CD8-positive, alpha-beta memory T cell (primary cell): ENCODE measurements around the gene SLC43A2. TPM values are rescaled to one million over a fixed set of nuclear protein-coding genes. Genes with fewer than 3 reads are reported as not detected.
A peak's percentile ranks its signal among the peaks of the same experiment; 100 is the strongest.

ENCODE experiments used
- CTCF ChIA-PET: fragments of 350-600 bp; sonication (Branson Sonifier 250); formaldehyde crosslinking; loops from one replicate; lab custom pipeline; 2021; ENCODE audit warnings: antibody characterized with exemption; lab: Charles Lee
- POLR2A ChIA-PET: fragments of 350-600 bp; sonication (Branson Sonifier 250); formaldehyde crosslinking; loops from one replicate; lab custom pipeline; 2021; ENCODE audit warnings: antibody characterized with exemption; lab: Charles Lee
- DNase-seq, 5 donors: peaks; one replicate each; pipeline versions ENCODE4 v3.0.0 to v3.0.0-alpha.2; 2020 to 2022; ENCODE audit warnings: mixed read lengths in 1 of 5
- H3K27ac ChIP-seq: one replicate; pipeline ENCODE4 v1.7.0; 2013; ENCODE audit warnings: low read depth, mild to moderate bottlenecking, low read length, moderate library complexity
- H3K27me3 ChIP-seq: 2 replicates; pipeline ENCODE4 v1.7.0; 2013; ENCODE audit warnings: low read length, mild to moderate bottlenecking; ENCODE audit not compliant: insufficient read depth, poor library complexity, severe bottlenecking
- H3K36me3 ChIP-seq: 2 replicates; pipeline ENCODE4 v1.7.0; 2013; ENCODE audit warnings: mild to moderate bottlenecking, low read length, moderate library complexity; ENCODE audit not compliant: insufficient read depth
- H3K4me1 ChIP-seq: 2 replicates; pipeline ENCODE4 v1.7.0; 2013; ENCODE audit warnings: mild to moderate bottlenecking, low read length, moderate library complexity; ENCODE audit not compliant: insufficient read depth
- H3K4me3 ChIP-seq: 2 replicates; pipeline ENCODE4 v1.7.0; 2013; ENCODE audit warnings: mild to moderate bottlenecking, low read length
- H3K9me3 ChIP-seq: 2 replicates; pipeline ENCODE4 v1.7.0; 2013; ENCODE audit warnings: mild to moderate bottlenecking, low read length
- H3K27ac Mint-ChIP-seq, 8 donors: one replicate each; pipeline ENCODE4 v1.8.0; 2020 to 2021; ENCODE audit warnings: mixed read lengths in 8 of 8, mild to moderate bottlenecking in 6 of 8, inconsistent platforms in 3 of 8, moderate library complexity in 3 of 8
- H3K27me3 Mint-ChIP-seq, 2 donors: one replicate each; pipeline ENCODE4 v1.8.0; 2020 to 2021; ENCODE audit warnings: mixed read lengths in 2 of 2, mild to moderate bottlenecking in 1 of 2, moderate library complexity in 1 of 2
- H3K36me3 Mint-ChIP-seq, 3 donors: one replicate each; pipeline ENCODE4 v1.8.0; 2020 to 2021; ENCODE audit warnings: mixed read lengths in 3 of 3, inconsistent platforms in 1 of 3, mild to moderate bottlenecking in 1 of 3
- H3K4me1 Mint-ChIP-seq, 3 donors: one replicate each; pipeline ENCODE4 v1.8.0; 2020 to 2021; ENCODE audit warnings: mixed read lengths in 3 of 3, inconsistent platforms in 1 of 3, mild to moderate bottlenecking in 1 of 3
- H3K4me3 Mint-ChIP-seq, 7 donors: one replicate each; pipeline ENCODE4 v1.8.0; 2020 to 2021; ENCODE audit warnings: mixed read lengths in 7 of 7, mild to moderate bottlenecking in 6 of 7, moderate library complexity in 4 of 7, inconsistent platforms in 2 of 7
- H3K9me3 Mint-ChIP-seq, 5 donors: one replicate each; pipeline ENCODE4 v1.8.0; 2020 to 2022; ENCODE audit warnings: mixed read lengths in 5 of 5, mild to moderate bottlenecking in 3 of 5, moderate library complexity in 2 of 5, inconsistent platforms in 1 of 5
- polyA plus RNA-seq: library from polyadenylated mRNA; unstranded; fragments of 300-500 nt; fragmentation: Illumina TruSeq; gene quantifications from one replicate; pipeline ENCODE4 v1.2.3, GENCODE V29; 2021
- total RNA-seq, 2 experiments: library from RNA; stranded (reverse); gene quantifications; one replicate each; pipeline ENCODE4 v1.2.3, GENCODE V29; 2021

SLC43A2 gene
- total and polyA plus RNA-seq, 3 experiments from 2014 or later, result 1.6 to 10.2 (median 9.0) TPM

- Histone ChIP-seq H3K27ac (peak overlapping the region; percentile 16), H3K36me3 (no peaks in the 10 kb centered on the region), H3K4me3 (peak overlapping the region; percentile 55), H3K9me3 (no peaks in the 10 kb centered on the region), H3K4me1 (peaks cover 22% of the 10 kb centered on the region), H3K27me3 (no peaks in the 10 kb centered on the region)
- peak overlapping the region in 7 of 8 donors; percentile 59 to 88 (median 84) for H3K27ac Mint-ChIP-seq
- H3K9me3 Mint-ChIP-seq, result no peaks in the 10 kb centered on the region
- CTCF ChIA-PET, result interaction anchor here (1.0 to 1.1 kb wide), 3 partner anchors 20 to 196 kb away, joined by 3 read pairs; no protein-coding TSS in a partner anchor
- H3K4me1 Mint-ChIP-seq, result peaks cover 37 to 59% (median 38%) of the 10 kb centered on the region in 3 donors
- peak overlapping the region; percentile 78 to 91 (median 84) for H3K4me3 Mint-ChIP-seq
- peaks cover 0 to 4% of the 10 kb centered on the region in 2 donors for H3K27me3 Mint-ChIP-seq
- peaks cover 0 to 11% (median 4%) of the 10 kb centered on the region in 3 donors for H3K36me3 Mint-ChIP-seq
- peak in 4 of 5 donors; percentile 19 to 45 (median 24) for DNase-seq
- POLR2A ChIA-PET, result no interaction called here
Observed at GRCh38 chr17:1561420-1562175, 67.0 kb downstream of the SLC43A2 start.

DNA sequence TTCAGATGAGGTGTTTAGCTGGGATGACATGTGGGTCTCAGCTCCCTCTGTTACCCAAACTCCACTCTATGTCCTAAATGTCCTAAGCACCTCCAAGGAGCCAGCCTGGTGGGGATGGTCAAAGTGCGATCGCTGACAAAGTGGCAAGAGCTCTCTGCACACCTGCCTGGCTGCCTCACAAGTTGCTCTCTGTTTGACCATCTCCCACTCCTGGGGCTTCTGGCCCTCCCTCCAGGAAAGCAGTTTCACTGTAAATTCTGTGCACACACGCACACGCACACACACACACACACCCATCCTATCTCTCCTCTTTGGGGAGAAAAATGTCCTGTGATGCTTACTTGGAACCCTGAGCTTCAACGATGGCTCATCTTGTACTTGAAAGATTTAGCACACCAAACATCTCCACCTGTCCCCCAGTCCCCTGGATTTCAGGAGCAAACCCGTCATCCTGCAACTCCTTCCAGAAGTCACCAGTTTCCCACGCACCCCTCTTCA is 67.7 kb downstream of the SLC43A2 start:
- Histone ChIP-seq H3K9me3 (no peaks in the 10 kb centered on the region), H3K27ac (no peak overlapping the region), H3K36me3 (no peaks in the 10 kb centered on the region), H3K4me3 (peak overlapping the region; percentile 55), H3K4me1 (peaks cover 18% of the 10 kb centered on the region), H3K27me3 (no peaks in the 10 kb centered on the region)
- DNase-seq, result no peak
- ChIA-PET POLR2A (no interaction called here), CTCF (interaction anchor here (1.0 to 1.1 kb wide), 3 partner anchors 20 to 196 kb away, joined by 3 read pairs; no protein-coding TSS in a partner anchor)
- H3K27ac Mint-ChIP-seq, result peak overlapping the region in 7 of 8 donors; percentile 59 to 88 (median 84)
- H3K36me3 Mint-ChIP-seq, result peaks cover 0 to 18% (median 6%) of the 10 kb centered on the region in 3 donors
- H3K27me3 Mint-ChIP-seq, result peaks cover 0 to 4% of the 10 kb centered on the region in 2 donors
- H3K4me1 Mint-ChIP-seq, result peaks cover 39 to 61% (median 40%) of the 10 kb centered on the region in 3 donors
- no peaks in the 10 kb centered on the region for H3K9me3 Mint-ChIP-seq
- peak overlapping the region; percentile 78 to 91 (median 84) for H3K4me3 Mint-ChIP-seq

DNA sequence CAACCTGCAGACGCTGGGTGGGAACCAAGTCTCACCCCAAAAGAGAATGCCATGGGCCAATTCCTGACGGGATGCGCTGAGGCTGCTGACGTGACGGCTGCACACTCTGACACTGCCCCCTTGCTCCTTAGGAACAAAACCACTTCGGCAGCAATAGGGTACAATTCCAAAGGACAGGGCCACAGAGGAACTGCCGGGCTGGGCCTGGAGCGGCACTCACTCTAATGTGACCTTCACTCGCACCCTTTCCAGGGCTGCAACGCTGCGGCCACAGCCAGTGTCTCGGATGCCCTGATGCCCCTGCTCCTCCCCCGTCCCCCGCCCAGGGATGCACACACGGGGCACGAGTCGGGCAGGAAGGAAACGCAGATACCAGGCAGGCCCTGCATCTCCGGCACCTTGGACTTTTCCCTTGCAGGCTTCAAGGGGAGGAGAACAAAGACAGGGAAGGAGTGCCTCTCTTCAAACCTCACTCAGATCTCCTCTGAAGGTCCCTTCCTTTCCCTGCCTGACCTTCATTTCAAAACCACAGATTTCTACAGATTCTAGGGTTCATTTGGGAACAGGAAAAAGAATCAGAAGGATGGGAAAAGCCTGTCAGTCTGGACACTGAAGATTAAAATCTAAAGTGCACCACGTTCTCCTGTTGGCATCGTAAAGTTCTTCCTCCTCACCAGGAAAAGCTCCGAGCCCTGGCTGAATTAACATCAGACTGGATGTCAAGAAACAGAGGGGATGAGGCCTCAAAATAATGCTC is 68.4 kb downstream of the SLC43A2 start:
- H3K36me3 Mint-ChIP-seq, result peaks cover 0 to 24% (median 6%) of the 10 kb centered on the region in 3 donors
- CTCF ChIA-PET, result no interaction called here
- Histone ChIP-seq H3K4me3 (no peak overlapping the region), H3K9me3 (no peaks in the 10 kb centered on the region), H3K36me3 (no peaks in the 10 kb centered on the region), H3K27ac (no peak overlapping the region), H3K27me3 (no peaks in the 10 kb centered on the region), H3K4me1 (peaks cover 18% of the 10 kb centered on the region)
- DNase-seq, result no peak
- H3K27ac Mint-ChIP-seq, result peak overlapping the region in 4 of 8 donors; percentile 14 to 88 (median 85)
- H3K4me3 Mint-ChIP-seq, result peak overlapping the region in 5 of 7 donors; percentile 62 to 82 (median 78)
- peaks cover 0 to 4% of the 10 kb centered on the region in 2 donors for H3K27me3 Mint-ChIP-seq
- no peaks in the 10 kb centered on the region for H3K9me3 Mint-ChIP-seq
- POLR2A ChIA-PET, result no interaction called here
- peaks cover 35 to 59% (median 36%) of the 10 kb centered on the region in 3 donors for H3K4me1 Mint-ChIP-seq

- no peak overlapping the region for H3K27ac ChIP-seq
- H3K36me3 ChIP-seq, result no peaks in the 10 kb centered on the region
- ChIA-PET POLR2A (no interaction called here), CTCF (interaction anchor here (1.0 to 1.3 kb wide), 2 partner anchors 10 to 70 kb away, joined by 3 read pairs; no protein-coding TSS in a partner anchor)
- H3K9me3 ChIP-seq, result no peaks in the 10 kb centered on the region
- no peaks in the 10 kb centered on the region for H3K9me3 Mint-ChIP-seq
- H3K27me3 ChIP-seq, result no peaks in the 10 kb centered on the region
- peaks cover 0 to 29% (median 6%) of the 10 kb centered on the region in 3 donors for H3K36me3 Mint-ChIP-seq
- no peak for DNase-seq
- H3K4me3 Mint-ChIP-seq, result peak overlapping the region in 6 of 7 donors; percentile 31 to 62 (median 44)
- H3K27me3 Mint-ChIP-seq, result peaks cover 0 to 4% of the 10 kb centered on the region in 2 donors
- peak overlapping the region in 3 of 8 donors; percentile 27 to 68 (median 63) for H3K27ac Mint-ChIP-seq
- peaks cover 35 to 61% (median 36%) of the 10 kb centered on the region in 3 donors for H3K4me1 Mint-ChIP-seq
- no peak overlapping the region for H3K4me3 ChIP-seq
- peaks cover 18% of the 10 kb centered on the region for H3K4me1 ChIP-seq
Observed at GRCh38 chr17:1559047-1560043, 69.3 kb downstream of the SLC43A2 start.

DNA sequence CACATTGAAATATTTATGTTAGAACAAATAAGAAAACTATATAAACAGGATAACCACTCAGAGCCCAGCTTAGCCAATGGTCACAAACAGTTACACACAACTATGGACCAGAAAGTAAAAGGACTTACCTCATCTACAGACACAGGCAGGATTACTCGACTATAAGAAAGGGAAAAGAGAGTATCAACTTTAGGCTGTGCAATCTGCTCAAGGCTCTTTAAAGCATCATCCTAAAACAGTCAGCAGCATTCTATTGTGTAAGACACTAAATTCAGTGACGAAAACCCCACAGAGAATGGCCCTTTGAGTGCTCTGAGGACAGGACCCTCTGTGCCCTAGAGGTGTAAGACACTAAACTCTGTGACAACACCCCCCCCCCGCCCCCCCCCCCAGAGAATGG is 70.2 kb downstream of the SLC43A2 start:
- Mint-ChIP-seq H3K9me3 (no peaks in the 10 kb centered on the region), H3K36me3 (peaks cover 0 to 37% (median 6%) of the 10 kb centered on the region in 3 donors), H3K27me3 (no peaks in the 10 kb centered on the region), H3K4me3 (peak overlapping the region in 1 of 7 donors; percentile 55), H3K4me1 (peaks cover 29 to 55% (median 30%) of the 10 kb centered on the region in 3 donors), H3K27ac (peak overlapping the region in 1 of 8 donors; percentile 45)
- ChIA-PET CTCF (interaction anchor here (1.0 to 1.3 kb wide), 2 partner anchors 9 to 72 kb away, joined by 3 read pairs; no protein-coding TSS in a partner anchor), POLR2A (no interaction called here)
- no peak for DNase-seq
- Histone ChIP-seq H3K27ac (no peak overlapping the region), H3K9me3 (no peaks in the 10 kb centered on the region), H3K4me3 (no peak overlapping the region), H3K27me3 (no peaks in the 10 kb centered on the region), H3K4me1 (peaks cover 18% of the 10 kb centered on the region), H3K36me3 (no peaks in the 10 kb centered on the region)

DNA sequence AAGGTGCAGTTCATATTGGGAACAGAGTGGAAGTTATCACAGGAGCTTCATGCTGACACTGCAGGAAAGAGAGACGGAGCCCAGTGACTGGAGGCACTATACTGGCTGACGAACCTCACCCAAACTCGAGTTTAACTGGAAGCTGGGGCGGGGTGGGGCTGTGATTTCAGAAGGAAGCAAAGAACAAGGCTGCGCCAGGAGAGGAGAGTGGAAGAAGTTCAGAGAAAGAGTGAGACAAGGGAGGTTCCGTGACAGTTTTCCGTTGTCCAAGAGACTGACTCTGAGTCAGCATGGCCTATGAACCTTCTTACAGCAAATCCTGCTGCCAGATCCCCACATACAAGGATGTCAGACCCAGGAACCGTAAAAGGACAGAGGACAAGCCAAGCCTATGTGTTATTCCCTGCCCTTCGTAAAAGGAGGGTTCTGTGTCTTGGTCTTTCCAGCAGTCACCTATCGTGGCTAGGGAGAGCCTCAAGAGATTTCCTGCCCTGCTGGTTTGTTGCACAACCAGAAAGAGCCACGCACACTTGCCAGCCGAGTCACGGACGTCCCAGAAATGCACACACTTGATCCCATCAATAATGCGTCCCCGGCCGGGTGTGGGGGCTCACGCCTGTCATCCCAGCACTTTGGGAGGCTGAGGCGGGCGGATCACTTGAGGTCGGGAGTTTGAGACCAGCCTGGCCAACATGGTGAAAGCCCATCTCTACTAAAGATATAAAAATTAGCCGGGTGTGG is 71.1 kb downstream of the SLC43A2 start:
- peaks cover 0 to 43% (median 6%) of the 10 kb centered on the region in 3 donors for H3K36me3 Mint-ChIP-seq
- no peaks in the 10 kb centered on the region for H3K27me3 Mint-ChIP-seq
- H3K4me1 Mint-ChIP-seq, result peaks cover 29 to 55% (median 30%) of the 10 kb centered on the region in 3 donors
- H3K4me3 Mint-ChIP-seq, result peak overlapping the region in 1 of 7 donors; percentile 24
- ChIA-PET POLR2A (no interaction called here), CTCF (interaction anchor here (1.0 to 1.3 kb wide), 2 partner anchors 8 to 73 kb away, joined by 3 read pairs; no protein-coding TSS in a partner anchor)
- H3K4me3 ChIP-seq, result no peak overlapping the region
- peak overlapping the region in 2 of 8 donors; percentile 15 to 17 for H3K27ac Mint-ChIP-seq
- H3K27me3 ChIP-seq, result no peaks in the 10 kb centered on the region
- no peaks in the 10 kb centered on the region for H3K9me3 ChIP-seq
- peaks cover 13% of the 10 kb centered on the region for H3K4me1 ChIP-seq
- H3K27ac ChIP-seq, result no peak overlapping the region
- DNase-seq, result no peak
- no peaks in the 10 kb centered on the region for H3K9me3 Mint-ChIP-seq
- H3K36me3 ChIP-seq, result no peaks in the 10 kb centered on the region
